PFSK-1 (cell line): Measurements from ENCODE around the gene OR5K4.

Experiments used
- FOXP2 ChIP-seq: optimal IDR thresholded peaks from 2 replicates; pipeline ENCODE3; 2011; ENCODE audit warnings: borderline replicate concordance, control low read depth, inconsistent platforms; ENCODE audit not compliant: insufficient read depth; ENCODE audit errors: extremely low read length, extremely low read depth
- POLR2AphosphoS5 ChIP-seq: IDR thresholded peaks from 2 replicates; pipeline ENCODE4 v1.6.1; 2012; ENCODE audit warnings: low read depth, mild to moderate bottlenecking, control low read depth, low read length, moderate library complexity
- REST ChIP-seq, 2 experiments: IDR thresholded peaks; 2 replicates each; pipeline versions ENCODE4 v1.6.1 to v1.8.0; 2011 to 2012; ENCODE audit warnings: low read depth in 2 of 2, low read length in 2 of 2, control low read depth in 1 of 2, inconsistent platforms in 1 of 2, mild to moderate bottlenecking in 1 of 2, moderate library complexity in 1 of 2; ENCODE audit not compliant: insufficient read depth in 1 of 2
- SIN3A ChIP-seq: IDR thresholded peaks from 2 replicates; pipeline ENCODE4 v1.6.1; 2012; ENCODE audit warnings: mild to moderate bottlenecking, low read length, moderate library complexity, borderline replicate concordance; ENCODE audit not compliant: insufficient read depth
- TAF1 ChIP-seq: IDR thresholded peaks from 2 replicates; pipeline ENCODE4 v1.6.1; 2012; ENCODE audit warnings: low read length, control low read depth, borderline replicate concordance; ENCODE audit not compliant: insufficient read depth

OR5K4 gene

GRCh38 chr3:98326105-98326893, 27.4 kb upstream of the OR5K4 start:
- TF ChIP-seq POLR2AphosphoS5 (no peak), SIN3A (no peak), REST (IDR thresholded peaks at IDR 0.05; ENCODE audit: insufficient read depth in 1 of 2, low read depth in 2 of 2, low read length in 2 of 2) (no peak), FOXP2 (no peak), TAF1 (no peak)

GRCh38 chr3:98326945-98327344, 26.7 kb upstream of the OR5K4 start:
- TF ChIP-seq FOXP2 (no peak), SIN3A (no peak), TAF1 (no peak), REST (IDR thresholded peaks at IDR 0.05; ENCODE audit: insufficient read depth in 1 of 2, low read depth in 2 of 2, low read length in 2 of 2) (no peak), POLR2AphosphoS5 (no peak)

GRCh38 chr3:98328933-98329332, 24.7 kb upstream of the OR5K4 start:
- TF ChIP-seq FOXP2 (no peak), POLR2AphosphoS5 (no peak), SIN3A (no peak)

GRCh38 chr3:98329392-98330124, 24.1 kb upstream of the OR5K4 start:
- TF ChIP-seq SIN3A = no peak
- no peak for TF ChIP-seq TAF1
- TF ChIP-seq REST (IDR thresholded peaks at IDR 0.05; ENCODE audit: insufficient read depth in 1 of 2, low read depth in 2 of 2, low read length in 2 of 2) = no peak
- TF ChIP-seq FOXP2 = no peak
- no peak for TF ChIP-seq POLR2AphosphoS5

GRCh38 chr3:98331329-98331728, 22.3 kb upstream of the OR5K4 start:
- no peak for TF ChIP-seq TAF1
- no peak for TF ChIP-seq POLR2AphosphoS5
- no peak for TF ChIP-seq SIN3A
- no peak for TF ChIP-seq REST (IDR thresholded peaks at IDR 0.05; ENCODE audit: insufficient read depth in 1 of 2, low read depth in 2 of 2, low read length in 2 of 2)
- TF ChIP-seq FOXP2 = no peak
